Vagina (tissue), 2 donors: ENCODE measurements around the gene MAMDC2. TPM values are rescaled to one million over a fixed set of nuclear protein-coding genes. Genes with fewer than 3 reads are reported as not detected.
A peak's percentile ranks its signal among the peaks of the same experiment; 100 is the strongest.

ENCODE experiments used
- DNase-seq, 2 donors: peaks; one replicate each; pipeline ENCODE4 v3.0.0-alpha.2; 2017; ENCODE audit errors: extremely low spot score in 2 of 2
- H3K27ac ChIP-seq: fragments of 200-600 bp; sonication (generic); one replicate; pipeline ENCODE4 v1.5.1; 2019
- H3K27me3 ChIP-seq: fragments of 200-600 bp; sonication (generic); one replicate; pipeline ENCODE4 v1.5.1; 2019
- H3K36me3 ChIP-seq, 2 donors: fragments of 200-600 bp; sonication (generic); one replicate each; pipeline ENCODE4 v1.5.1; 2017 to 2019
- H3K4me1 ChIP-seq: fragments of 200-600 bp; sonication (generic); one replicate; pipeline ENCODE4 v1.5.1; 2019
- H3K4me3 ChIP-seq, 2 donors: fragments of 200-600 bp; sonication (generic); 1 replicate in 1 of 2; 2 replicates in 1 of 2; pipeline ENCODE4 v1.5.1; 2016 to 2019
- H3K9me3 ChIP-seq: fragments of 200-600 bp; sonication (generic); one replicate; pipeline ENCODE4 v1.5.1; 2019
- POLR2A ChIP-seq, 2 donors: fragments of 450-650 bp; IDR thresholded peaks; one replicate each; pipeline ENCODE4 v1.6.1; 2017; ENCODE audit warnings: antibody characterized with exemption in 2 of 2, mild to moderate bottlenecking in 2 of 2, moderate library complexity in 2 of 2
- POLR2AphosphoS5 ChIP-seq, 2 donors: sonication (generic); formaldehyde crosslinking; IDR thresholded peaks; one replicate each; pipeline ENCODE4 v1.9.0; 2017; ENCODE audit warnings: antibody characterized with exemption in 2 of 2, mild to moderate bottlenecking in 2 of 2, low read depth in 1 of 2; ENCODE audit not compliant: insufficient read depth in 1 of 2
- intact Hi-C: fragments of 100-400 bp; cut with DNase I; formaldehyde crosslinking; loops from one replicate; pipeline ENCODE4 v1.15.1; 2023
- total RNA-seq: library from RNA; depleted of rRNA; stranded (reverse); fragments of >200 nt; gene quantifications from one replicate; pipeline ENCODE4 v1.2.3, GENCODE V29; 2016
- TF ChIP-seq, protein P1 (sequence below), 3 experiments: fragments of 450-650 bp in 2 of 3; fragments of 200-600 bp in 1 of 3; sonication (generic) in 1 of 3; IDR thresholded peaks; one replicate each; pipeline ENCODE4 v1.5.1; 2017 to 2019; ENCODE audit warnings: antibody characterized with exemption in 3 of 3, mild to moderate bottlenecking in 2 of 3, moderate library complexity in 2 of 3

MAMDC2 gene
- total RNA-seq, 1 donor from 2014 or later = 38.5 TPM

DNA sequence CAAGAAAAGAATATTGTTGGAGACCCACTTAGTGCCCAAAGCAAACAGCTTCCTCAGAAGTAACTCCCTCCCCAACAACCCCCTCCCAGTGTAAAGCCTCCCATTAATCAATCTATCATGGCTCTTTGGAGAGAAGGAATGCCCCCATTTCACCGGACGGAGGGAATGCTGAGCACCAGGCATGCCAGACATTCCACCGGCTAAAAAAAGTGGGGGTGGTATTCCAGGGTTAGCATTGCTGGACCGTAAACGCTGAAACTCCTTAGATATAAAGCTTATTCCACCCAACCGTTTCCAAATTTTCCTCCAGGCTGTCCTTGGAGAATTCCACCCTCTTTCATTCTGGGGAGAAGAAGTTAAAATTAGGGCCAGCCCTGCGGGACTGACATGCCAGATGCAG lies 363 bp upstream of the MAMDC2 start:
- intact Hi-C loops = loop anchor here (10.0 kb wide), 2 partner anchors 48 to 72 kb away; no protein-coding TSS in a partner anchor
- Histone ChIP-seq H3K36me3 (no peaks in the 10 kb centered on the region), H3K27me3 (no peaks in the 10 kb centered on the region), H3K27ac (peak overlapping the region; percentile 84), H3K4me3 (peak overlapping the region; percentile 56 to 64), H3K9me3 (no peaks in the 10 kb centered on the region), H3K4me1 (peaks cover 55% of the 10 kb centered on the region)
- TF ChIP-seq POLR2A (IDR thresholded peaks at IDR 0.05) (no peak), POLR2AphosphoS5 (IDR thresholded peaks at IDR 0.05; ENCODE audit: insufficient read depth in 1 of 2, low read depth in 1 of 2) (no peak)
- TF ChIP-seq, protein P1, sequence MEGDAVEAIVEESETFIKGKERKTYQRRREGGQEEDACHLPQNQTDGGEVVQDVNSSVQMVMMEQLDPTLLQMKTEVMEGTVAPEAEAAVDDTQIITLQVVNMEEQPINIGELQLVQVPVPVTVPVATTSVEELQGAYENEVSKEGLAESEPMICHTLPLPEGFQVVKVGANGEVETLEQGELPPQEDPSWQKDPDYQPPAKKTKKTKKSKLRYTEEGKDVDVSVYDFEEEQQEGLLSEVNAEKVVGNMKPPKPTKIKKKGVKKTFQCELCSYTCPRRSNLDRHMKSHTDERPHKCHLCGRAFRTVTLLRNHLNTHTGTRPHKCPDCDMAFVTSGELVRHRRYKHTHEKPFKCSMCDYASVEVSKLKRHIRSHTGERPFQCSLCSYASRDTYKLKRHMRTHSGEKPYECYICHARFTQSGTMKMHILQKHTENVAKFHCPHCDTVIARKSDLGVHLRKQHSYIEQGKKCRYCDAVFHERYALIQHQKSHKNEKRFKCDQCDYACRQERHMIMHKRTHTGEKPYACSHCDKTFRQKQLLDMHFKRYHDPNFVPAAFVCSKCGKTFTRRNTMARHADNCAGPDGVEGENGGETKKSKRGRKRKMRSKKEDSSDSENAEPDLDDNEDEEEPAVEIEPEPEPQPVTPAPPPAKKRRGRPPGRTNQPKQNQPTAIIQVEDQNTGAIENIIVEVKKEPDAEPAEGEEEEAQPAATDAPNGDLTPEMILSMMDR (IDR thresholded peaks at IDR 0.05) = no peak
- no peak for DNase-seq

DNA sequence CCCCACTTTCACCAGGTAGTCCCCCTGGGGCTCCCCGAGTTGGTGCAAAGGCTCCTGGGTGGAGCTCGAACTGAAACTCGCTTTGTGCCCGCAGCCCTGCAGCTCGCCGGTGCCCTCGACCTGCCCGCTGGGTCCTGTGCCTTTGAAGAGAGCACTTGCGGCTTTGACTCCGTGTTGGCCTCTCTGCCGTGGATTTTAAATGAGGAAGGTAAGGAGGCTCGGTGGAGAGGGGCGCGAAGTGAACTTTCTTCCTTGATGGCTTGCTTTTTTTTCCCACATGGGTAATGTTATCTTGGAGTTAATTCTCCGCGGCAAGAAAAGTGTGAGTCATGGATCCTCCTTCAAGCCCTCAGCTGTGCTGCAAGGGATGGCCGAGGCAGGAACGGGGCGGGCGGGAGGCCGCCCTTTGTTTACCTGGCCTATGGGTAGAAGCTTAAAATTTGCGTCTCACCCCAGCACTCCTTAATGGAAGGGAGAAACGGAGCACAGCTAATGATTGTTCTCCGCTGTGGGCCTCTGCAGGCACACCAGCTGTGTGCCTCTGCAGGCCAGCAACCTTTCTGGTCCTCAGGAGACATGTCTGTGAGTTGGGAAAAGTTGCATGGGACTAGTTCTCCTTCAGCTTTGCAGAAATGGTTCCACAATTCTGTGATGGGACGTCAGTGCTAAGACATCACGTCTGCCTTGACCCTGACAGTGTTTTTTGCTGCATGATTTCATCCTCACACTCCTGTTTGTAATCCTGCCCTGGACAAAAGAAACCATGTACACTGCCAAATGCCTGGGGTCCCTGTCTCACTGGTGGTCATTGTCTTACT lies 1.1 kb downstream of the MAMDC2 start:
- H3K27ac ChIP-seq = peak overlapping the region; percentile 84
- no peaks in the 10 kb centered on the region for H3K36me3 ChIP-seq
- peaks cover 69% of the 10 kb centered on the region for H3K4me1 ChIP-seq
- TF ChIP-seq POLR2A (IDR thresholded peaks at IDR 0.05) (no peak), POLR2AphosphoS5 (IDR thresholded peaks at IDR 0.05; ENCODE audit: insufficient read depth in 1 of 2, low read depth in 1 of 2) (no peak)
- TF ChIP-seq, protein P1 (IDR thresholded peaks at IDR 0.05) = no peak
- no peak for DNase-seq
- peak overlapping the region; percentile 56 to 64 for H3K4me3 ChIP-seq
- intact Hi-C loops = loop anchor here (10.0 kb wide), 2 partner anchors 50 to 70 kb away; no protein-coding TSS in a partner anchor
- no peaks in the 10 kb centered on the region for H3K27me3 ChIP-seq
- H3K9me3 ChIP-seq = no peaks in the 10 kb centered on the region

DNA sequence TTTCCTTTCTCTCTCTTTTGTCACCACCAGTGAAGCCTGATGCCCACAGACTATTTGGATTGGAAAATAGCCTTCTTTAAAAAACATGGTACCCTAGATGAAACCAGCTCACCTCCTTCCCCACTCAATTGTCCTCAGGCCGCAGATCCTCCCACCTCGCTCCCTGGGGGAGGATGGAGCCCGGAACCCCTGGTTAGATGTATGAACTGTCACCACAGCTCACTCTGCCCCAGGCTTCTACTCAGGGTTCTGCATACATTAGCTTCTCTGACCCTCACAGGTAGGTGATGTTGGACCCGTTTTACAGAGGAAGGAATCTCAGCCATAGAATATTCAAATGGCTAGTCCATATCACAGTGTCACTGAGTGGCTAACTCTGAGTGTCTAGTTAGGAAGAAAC lies 1.8 kb downstream of the MAMDC2 start:
- Histone ChIP-seq H3K27me3 (no peaks in the 10 kb centered on the region), H3K9me3 (no peaks in the 10 kb centered on the region), H3K4me3 (peak overlapping the region; percentile 56 to 64), H3K36me3 (no peaks in the 10 kb centered on the region), H3K4me1 (peaks cover 77% of the 10 kb centered on the region), H3K27ac (peak overlapping the region; percentile 84)
- TF ChIP-seq POLR2AphosphoS5 (IDR thresholded peaks at IDR 0.05; ENCODE audit: insufficient read depth in 1 of 2, low read depth in 1 of 2) (no peak), POLR2A (IDR thresholded peaks at IDR 0.05) (no peak)
- TF ChIP-seq, protein P1 (IDR thresholded peaks at IDR 0.05) = no peak
- intact Hi-C loops = loop anchor here (10.0 kb wide), 2 partner anchors 51 to 69 kb away; no protein-coding TSS in a partner anchor
- no peak for DNase-seq

DNA sequence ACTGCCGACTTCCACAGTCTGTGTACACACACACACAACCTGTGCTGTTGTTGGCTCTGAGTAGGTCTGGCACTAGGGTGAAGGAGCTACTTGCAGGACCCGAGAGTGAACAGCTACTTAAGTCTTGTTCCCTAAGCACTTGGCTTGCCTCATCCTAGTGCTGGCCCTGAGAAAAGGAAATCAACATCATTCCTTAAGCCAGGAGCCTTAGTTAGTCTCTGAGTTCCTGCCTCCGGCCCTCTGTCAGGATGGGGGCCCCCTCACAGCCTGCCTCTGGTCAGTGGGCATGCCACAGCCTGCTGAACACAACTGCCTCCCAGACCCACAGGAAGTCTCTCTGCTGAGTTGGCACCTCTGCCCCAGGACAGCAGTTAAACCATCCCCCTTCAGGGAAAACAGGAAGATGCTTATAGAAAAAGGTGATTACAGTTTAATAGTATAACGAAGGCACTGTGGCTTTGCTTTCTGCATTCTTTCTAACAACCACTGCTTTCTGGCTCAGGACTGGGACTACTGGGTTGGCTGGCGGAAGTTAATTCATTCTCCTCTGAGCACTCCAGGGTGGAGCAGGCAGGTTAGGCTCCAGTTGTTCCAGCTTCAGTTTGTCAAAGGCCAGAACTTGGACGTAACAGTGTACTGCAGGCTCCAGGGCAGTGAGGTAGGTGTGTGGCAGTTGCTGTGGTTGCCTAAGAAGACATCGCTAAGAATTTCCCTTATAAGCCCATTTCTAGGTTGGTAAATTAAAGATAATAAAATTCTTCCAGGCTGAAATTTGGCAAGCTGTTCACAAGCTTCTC lies 2.8 kb downstream of the MAMDC2 start:
- Histone ChIP-seq H3K36me3 (no peaks in the 10 kb centered on the region), H3K27me3 (no peaks in the 10 kb centered on the region), H3K4me3 (peak overlapping the region; percentile 56 to 64), H3K4me1 (peaks cover 84% of the 10 kb centered on the region), H3K9me3 (no peaks in the 10 kb centered on the region), H3K27ac (peak overlapping the region; percentile 84)
- DNase-seq = peak in 1 of 2 donors; percentile 44
- TF ChIP-seq POLR2AphosphoS5 (IDR thresholded peaks at IDR 0.05; ENCODE audit: insufficient read depth in 1 of 2, low read depth in 1 of 2) = peak; percentile 16 to 31
- no peak for TF ChIP-seq POLR2A (IDR thresholded peaks at IDR 0.05)
- TF ChIP-seq, protein P1 (IDR thresholded peaks at IDR 0.05) = no peak
- intact Hi-C loops = loop anchor here (10.0 kb wide), 2 partner anchors 52 to 68 kb away; no protein-coding TSS in a partner anchor
